B cell (primary cell): ENCODE data around the gene QRICH1.

Experiments used
- EZH2 ChIP-seq: IDR thresholded peaks from 2 replicates; pipeline ENCODE4 v1.6.1; 2012; ENCODE audit warnings: borderline replicate concordance, low read depth, mild to moderate bottlenecking, moderate library complexity, low read length; ENCODE audit not compliant: insufficient read depth, poor library complexity, severe bottlenecking
- TF ChIP-seq, protein P1 (sequence below): fragments of 200-600 bp; IDR thresholded peaks from one replicate; pipeline ENCODE4 v1.8.0; 2022; ENCODE audit warnings: antibody characterized with exemption, mild to moderate bottlenecking

DNA sequence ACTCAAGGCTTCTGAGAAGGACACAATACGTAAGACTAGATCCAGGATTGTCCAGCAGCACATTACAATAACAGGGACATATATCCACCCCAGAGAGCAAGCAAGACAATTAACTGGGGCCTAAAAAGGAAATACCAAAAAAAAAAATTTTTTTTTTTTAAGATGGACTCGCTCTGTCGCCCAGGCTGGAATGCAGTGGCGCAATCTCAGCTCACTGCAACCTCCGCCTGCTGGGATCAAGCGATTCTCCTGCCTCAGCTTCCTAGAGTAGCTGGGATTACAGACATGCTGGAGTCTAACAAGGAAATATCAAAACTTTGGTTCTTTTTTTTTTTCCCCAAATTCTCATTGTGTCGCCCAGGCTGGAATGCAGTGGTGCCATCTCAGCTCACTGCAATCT is 35.9 kb downstream of the QRICH1 start:
- TF ChIP-seq, protein P1, sequence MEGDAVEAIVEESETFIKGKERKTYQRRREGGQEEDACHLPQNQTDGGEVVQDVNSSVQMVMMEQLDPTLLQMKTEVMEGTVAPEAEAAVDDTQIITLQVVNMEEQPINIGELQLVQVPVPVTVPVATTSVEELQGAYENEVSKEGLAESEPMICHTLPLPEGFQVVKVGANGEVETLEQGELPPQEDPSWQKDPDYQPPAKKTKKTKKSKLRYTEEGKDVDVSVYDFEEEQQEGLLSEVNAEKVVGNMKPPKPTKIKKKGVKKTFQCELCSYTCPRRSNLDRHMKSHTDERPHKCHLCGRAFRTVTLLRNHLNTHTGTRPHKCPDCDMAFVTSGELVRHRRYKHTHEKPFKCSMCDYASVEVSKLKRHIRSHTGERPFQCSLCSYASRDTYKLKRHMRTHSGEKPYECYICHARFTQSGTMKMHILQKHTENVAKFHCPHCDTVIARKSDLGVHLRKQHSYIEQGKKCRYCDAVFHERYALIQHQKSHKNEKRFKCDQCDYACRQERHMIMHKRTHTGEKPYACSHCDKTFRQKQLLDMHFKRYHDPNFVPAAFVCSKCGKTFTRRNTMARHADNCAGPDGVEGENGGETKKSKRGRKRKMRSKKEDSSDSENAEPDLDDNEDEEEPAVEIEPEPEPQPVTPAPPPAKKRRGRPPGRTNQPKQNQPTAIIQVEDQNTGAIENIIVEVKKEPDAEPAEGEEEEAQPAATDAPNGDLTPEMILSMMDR, result no peak
- no peak for TF ChIP-seq EZH2
